GM23338 (cell line): Measurements from ENCODE around the gene HEATR1. TPM values are rescaled to one million over a fixed set of nuclear protein-coding genes. Genes with fewer than 3 reads are reported as not detected.

ENCODE experiments used
- ATAC-seq: fragments of 200-7000 bp; cut with Tn5 transposase; 3 replicates; pipeline ENCODE4 v1.9.1; 2020
- DNase-seq: peaks from one replicate; pipeline ENCODE4 v3.0.0-alpha.2; 2015; ENCODE audit warnings: low spot score
- H2AFZ ChIP-seq: fragments of 200-600 bp; sonication (generic); 2 replicates; pipeline ENCODE4 v1.8.0; 2016; ENCODE audit warnings: antibody characterized with exemption, mild to moderate bottlenecking, moderate library complexity
- H3F3A ChIP-seq: fragments of 200-600 bp; sonication (generic); replicated peaks from 2 replicates; pipeline ENCODE4 v1.8.0; 2017; ENCODE audit warnings: antibody characterized with exemption, mixed run types, low read depth
- H3K27ac ChIP-seq: fragments of 200-600 bp; sonication (generic); 2 replicates; pipeline ENCODE4 v1.6.1; 2016; ENCODE audit warnings: low read depth
- H3K27me3 ChIP-seq: fragments of 200-600 bp; sonication (generic); 2 replicates; pipeline ENCODE4 v1.8.0; 2016; ENCODE audit warnings: mild to moderate bottlenecking, mixed run types, moderate library complexity; ENCODE audit not compliant: insufficient read depth
- H3K36me3 ChIP-seq: fragments of 200-600 bp; sonication (generic); 2 replicates; pipeline ENCODE4 v1.8.0; 2016; ENCODE audit warnings: mild to moderate bottlenecking; ENCODE audit not compliant: insufficient read depth
- H3K4me1 ChIP-seq: fragments of 200-600 bp; sonication (generic); 2 replicates; pipeline ENCODE4 v1.8.0; 2016; ENCODE audit warnings: mild to moderate bottlenecking, moderate library complexity; ENCODE audit not compliant: insufficient read depth
- H3K4me2 ChIP-seq: fragments of 200-600 bp; sonication (generic); 2 replicates; pipeline ENCODE4 v1.7.1; 2017; ENCODE audit warnings: mixed run types
- H3K4me3 ChIP-seq: fragments of 200-600 bp; sonication (generic); 2 replicates; pipeline ENCODE4 v1.6.1; 2016; ENCODE audit warnings: mixed run types
- H3K79me2 ChIP-seq: fragments of 200-600 bp; sonication (generic); replicated peaks from 2 replicates; pipeline ENCODE4 v1.8.0; 2017; ENCODE audit warnings: mild to moderate bottlenecking; ENCODE audit not compliant: insufficient read depth
- H3K9me2 ChIP-seq: fragments of 200-600 bp; sonication (generic); 2 replicates; pipeline ENCODE4 v1.8.0; 2017; ENCODE audit not compliant: insufficient read depth
- H4K20me1 ChIP-seq: fragments of 200-600 bp; sonication (generic); replicated peaks from 2 replicates; pipeline ENCODE4 v1.8.0; 2017; ENCODE audit warnings: mild to moderate bottlenecking; ENCODE audit not compliant: insufficient read depth
- H3K27ac Mint-ChIP-seq: 2 replicates; pipeline ENCODE4 v1.8.0; 2020; ENCODE audit warnings: inconsistent platforms, mild to moderate bottlenecking, moderate library complexity, mixed read lengths
- H3K27me3 Mint-ChIP-seq: 3 replicates; pipeline ENCODE4 v1.8.0; 2022; ENCODE audit warnings: low read depth, mild to moderate bottlenecking, moderate library complexity, mixed read lengths, inconsistent platforms; ENCODE audit not compliant: insufficient read depth, poor library complexity
- H3K36me3 Mint-ChIP-seq: 3 replicates; pipeline ENCODE4 v1.8.0; 2021; ENCODE audit warnings: low read depth, mild to moderate bottlenecking, inconsistent platforms, moderate library complexity, mixed read lengths
- H3K4me1 Mint-ChIP-seq: 3 replicates; pipeline ENCODE4 v1.8.0; 2020; ENCODE audit warnings: mild to moderate bottlenecking, inconsistent platforms, mixed read lengths
- H3K4me3 Mint-ChIP-seq: 3 replicates; pipeline ENCODE4 v1.8.0; 2021; ENCODE audit warnings: moderate library complexity, mild to moderate bottlenecking, inconsistent platforms, mixed read lengths
- H3K9me3 Mint-ChIP-seq: 3 replicates; pipeline ENCODE4 v1.8.0; 2020; ENCODE audit warnings: moderate library complexity, mild to moderate bottlenecking, inconsistent platforms, mixed read lengths
- CREB1 ChIP-seq: fragments of 250-450 bp; sonication (Bioruptor Pico); IDR thresholded peaks from 2 replicates; pipeline ENCODE4 v1.5.0; 2020; ENCODE audit warnings: low read depth, mild to moderate bottlenecking, moderate library complexity
- ETS1 ChIP-seq: IDR thresholded peaks from 2 replicates; pipeline ENCODE4 v1.6.1; 2016; ENCODE audit warnings: antibody characterized with exemption
- EZH2 ChIP-seq: fragments of 200-600 bp; sonication (generic); IDR thresholded peaks from one replicate; pipeline ENCODE4 v1.8.0; 2017; ENCODE audit warnings: antibody characterized with exemption, mild to moderate bottlenecking, low read depth; ENCODE audit not compliant: unreplicated experiment
- EZH2phosphoT487 ChIP-seq: fragments of 200-600 bp; sonication (generic); IDR thresholded peaks from one replicate; pipeline ENCODE4 v1.8.1; 2018; ENCODE audit warnings: antibody characterized with exemption; ENCODE audit not compliant: unreplicated experiment
- JUNB ChIP-seq: IDR thresholded peaks from one replicate; pipeline ENCODE4 v1.6.1; 2016; ENCODE audit warnings: antibody characterized with exemption; ENCODE audit not compliant: unreplicated experiment
- NANOG ChIP-seq: IDR thresholded peaks from 2 replicates; pipeline ENCODE4 v1.6.1; 2016; ENCODE audit warnings: antibody characterized with exemption, borderline replicate concordance
- POLR2AphosphoS5 ChIP-seq: IDR thresholded peaks from 2 replicates; pipeline ENCODE4 v1.6.1; 2016; ENCODE audit warnings: antibody characterized with exemption, low read depth
- REST ChIP-seq: IDR thresholded peaks from one replicate; pipeline ENCODE4 v1.6.1; 2018; ENCODE audit warnings: antibody characterized with exemption; ENCODE audit not compliant: unreplicated experiment
- STAT1 ChIP-seq: IDR thresholded peaks from one replicate; pipeline ENCODE4 v1.6.1; 2016; ENCODE audit warnings: antibody characterized with exemption; ENCODE audit not compliant: unreplicated experiment
- ZNF331 ChIP-seq: fragments of 250-450 bp; sonication (Bioruptor Pico); IDR thresholded peaks from 2 replicates; pipeline ENCODE4 v1.5.0; 2020; ENCODE audit warnings: low read depth, mild to moderate bottlenecking, moderate library complexity
- ZNF462 ChIP-seq: fragments of 250-450 bp; sonication (Bioruptor Pico); IDR thresholded peaks from 2 replicates; pipeline ENCODE4 v1.5.0; 2020; ENCODE audit warnings: mild to moderate bottlenecking, moderate library complexity
- polyA plus RNA-seq: library from polyadenylated mRNA; unstranded; fragments of >200 nt; fragmentation: Nextera tagmentation; extraction: Ambion mirVana; gene quantifications from 2 replicates; pipeline ENCODE4 v1.2.1, GENCODE V29; 2016
- total RNA-seq: library from RNA; depleted of rRNA; stranded (reverse); fragments of >200 nt; shearing (Covaris generic); gene quantifications from 2 replicates; pipeline ENCODE4 v1.2.3, GENCODE V29; 2014

The HEATR1 gene
- total and polyA plus RNA-seq, 2 experiments from 2014 or later: 17.2 to 81.1 TPM

GRCh38 chr1:236534151-236534651 is 70.1 kb downstream of the HEATR1 start (continued):
- no peak for TF ChIP-seq EZH2phosphoT487
- no peak for TF ChIP-seq CREB1 (CRISPR knock-in tag)
- TF ChIP-seq POLR2AphosphoS5: no peak
- TF ChIP-seq EZH2: no peak
- TF ChIP-seq ZNF462 (CRISPR knock-in tag): no peak
- no peak for TF ChIP-seq STAT1
- TF ChIP-seq JUNB: no peak
- TF ChIP-seq NANOG: no peak

GRCh38 chr1:236532850-236533249 is 71.5 kb downstream of the HEATR1 start:
- Histone ChIP-seq H3K4me1 (no peaks in the 10 kb centered on the region), H3K79me2 (no peaks in the 10 kb centered on the region), H3K4me2 (no peak overlapping the region), H2AFZ (no peak overlapping the region), H3K27ac (no peak overlapping the region), H3F3A (no peaks in the 10 kb centered on the region), H4K20me1 (no peaks in the 10 kb centered on the region; the same call in none of the 2 replicates), H3K27me3 (no peaks in the 10 kb centered on the region), H3K36me3 (no peaks in the 10 kb centered on the region), H3K4me3 (no peak overlapping the region), H3K9me2 (no peaks in the 10 kb centered on the region)
- Mint-ChIP-seq H3K36me3 (peaks cover 8% of the 10 kb centered on the region; the same call in 2 of the 3 replicates), H3K4me3 (no peak overlapping the region), H3K27ac (no peak overlapping the region), H3K9me3 (no peaks in the 10 kb centered on the region), H3K4me1 (peaks cover 9% of the 10 kb centered on the region), H3K27me3 (peaks cover 6% of the 10 kb centered on the region)
- ATAC-seq: no peak
- no peak for DNase-seq
- no peak for TF ChIP-seq ZNF331 (CRISPR knock-in tag)
- no peak for TF ChIP-seq STAT1
- TF ChIP-seq REST: no peak
- TF ChIP-seq ETS1: no peak
- no peak for TF ChIP-seq JUNB
- TF ChIP-seq POLR2AphosphoS5: no peak
- TF ChIP-seq NANOG: no peak
